SH-SY5Y (cell line): ENCODE results near the gene RPS6KA5.

ENCODE experiments used
- GATA2 ChIP-seq: IDR thresholded peaks from 2 replicates; pipeline ENCODE4 v1.6.1; 2011; ENCODE audit warnings: mild to moderate bottlenecking, low read depth, low read length
- GATA3 ChIP-seq: IDR thresholded peaks from 2 replicates; pipeline ENCODE4 v1.6.1; 2011; ENCODE audit warnings: low read depth, mild to moderate bottlenecking, low read length, moderate library complexity

GRCh38 chr14:90965765-90966164, 94.7 kb downstream of the RPS6KA5 start:
- TF ChIP-seq GATA3 (no peak), GATA2 (no peak)
